DND-41 (cell line): Measurements from ENCODE around the gene RGL3.

Source experiments
- EZH2 ChIP-seq: IDR thresholded peaks from 3 replicates; pipeline ENCODE4 v1.6.1; 2012; ENCODE audit warnings: borderline replicate concordance, low read depth, mild to moderate bottlenecking, moderate library complexity, low read length, inconsistent platforms; ENCODE audit not compliant: severe bottlenecking
- TF ChIP-seq, protein P1 (sequence below): IDR thresholded peaks from 2 replicates; pipeline ENCODE4 v1.5.1; 2012; ENCODE audit warnings: borderline replicate concordance, low read length, moderate library complexity, mild to moderate bottlenecking; ENCODE audit not compliant: poor library complexity, severe bottlenecking; ENCODE audit errors: extremely low read depth

DNA sequence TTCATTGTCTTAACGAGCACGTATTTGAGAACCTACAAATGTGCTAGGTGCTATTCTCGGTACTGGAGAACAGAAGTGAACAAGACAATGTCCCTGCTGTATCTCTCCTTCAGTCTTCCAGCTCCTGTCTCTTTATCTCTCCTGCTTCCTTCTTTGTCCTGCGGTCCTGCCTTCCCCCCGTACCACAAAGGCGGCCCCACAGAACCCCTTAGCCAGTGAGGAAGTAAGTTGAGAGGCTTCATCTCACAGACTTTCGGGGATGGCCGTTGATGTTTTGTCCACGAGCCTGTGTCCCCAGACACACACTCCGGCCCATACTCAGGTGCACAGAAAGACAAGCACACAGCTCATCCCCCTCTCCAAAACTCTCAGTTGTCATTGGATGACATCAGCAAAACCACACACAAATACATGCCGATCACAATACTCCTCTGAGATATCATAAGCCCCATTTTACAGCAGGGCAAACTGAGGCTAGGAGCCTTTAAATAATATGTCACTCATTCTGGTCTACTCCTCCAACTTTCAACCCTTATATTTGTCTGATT is 45.2 kb downstream of the RGL3 start:
- TF ChIP-seq, protein P1, sequence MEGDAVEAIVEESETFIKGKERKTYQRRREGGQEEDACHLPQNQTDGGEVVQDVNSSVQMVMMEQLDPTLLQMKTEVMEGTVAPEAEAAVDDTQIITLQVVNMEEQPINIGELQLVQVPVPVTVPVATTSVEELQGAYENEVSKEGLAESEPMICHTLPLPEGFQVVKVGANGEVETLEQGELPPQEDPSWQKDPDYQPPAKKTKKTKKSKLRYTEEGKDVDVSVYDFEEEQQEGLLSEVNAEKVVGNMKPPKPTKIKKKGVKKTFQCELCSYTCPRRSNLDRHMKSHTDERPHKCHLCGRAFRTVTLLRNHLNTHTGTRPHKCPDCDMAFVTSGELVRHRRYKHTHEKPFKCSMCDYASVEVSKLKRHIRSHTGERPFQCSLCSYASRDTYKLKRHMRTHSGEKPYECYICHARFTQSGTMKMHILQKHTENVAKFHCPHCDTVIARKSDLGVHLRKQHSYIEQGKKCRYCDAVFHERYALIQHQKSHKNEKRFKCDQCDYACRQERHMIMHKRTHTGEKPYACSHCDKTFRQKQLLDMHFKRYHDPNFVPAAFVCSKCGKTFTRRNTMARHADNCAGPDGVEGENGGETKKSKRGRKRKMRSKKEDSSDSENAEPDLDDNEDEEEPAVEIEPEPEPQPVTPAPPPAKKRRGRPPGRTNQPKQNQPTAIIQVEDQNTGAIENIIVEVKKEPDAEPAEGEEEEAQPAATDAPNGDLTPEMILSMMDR = no peak
- no peak for TF ChIP-seq EZH2
